Large intestine (tissue), 3 donors: ENCODE measurements around the gene ATP23. TPM values are rescaled to one million over a fixed set of nuclear protein-coding genes. Genes with fewer than 3 reads are reported as not detected.

Source experiments
- DNase-seq, 2 donors: peaks; one replicate each; pipeline versions ENCODE4 v3.0.0 to v3.0.0-alpha.2; 2013
- H3K27ac ChIP-seq: one replicate; pipeline ENCODE4 v1.5.1; 2013; ENCODE audit warnings: low read length
- H3K27me3 ChIP-seq: 2 replicates; pipeline ENCODE4 v1.6.1; 2013; ENCODE audit warnings: low read length; ENCODE audit not compliant: control insufficient read depth, insufficient read depth
- H3K36me3 ChIP-seq: 2 replicates; pipeline ENCODE4 v1.6.1; 2013; ENCODE audit warnings: low read length; ENCODE audit not compliant: control insufficient read depth, insufficient read depth
- H3K4me1 ChIP-seq: one replicate; pipeline ENCODE4 v1.6.1; 2013; ENCODE audit warnings: low read length; ENCODE audit not compliant: control insufficient read depth, insufficient read depth
- H3K4me3 ChIP-seq: one replicate; pipeline ENCODE4 v1.5.1; 2013; ENCODE audit warnings: low read length
- H3K9me3 ChIP-seq: one replicate; pipeline ENCODE4 v1.6.1; 2013; ENCODE audit warnings: mild to moderate bottlenecking, low read depth, low read length, moderate library complexity; ENCODE audit not compliant: control insufficient read depth
- WGBS: methylation state at CpG from one replicate; pipeline ENCODE4 v1.1.5; 2013; ENCODE audit warnings: low lambda C conversion rate; ENCODE audit not compliant: insufficient coverage; 5-methylcytosine and 5-hydroxymethylcytosine counted together
- polyA plus RNA-seq: library from polyadenylated mRNA; unstranded; fragments of 120-200 nt; gene quantifications from one replicate; pipeline ENCODE4 v1.2.1, GENCODE V29; 2013

ATP23 gene
- polyA plus RNA-seq, 1 donor = 8.5 TPM

DNA sequence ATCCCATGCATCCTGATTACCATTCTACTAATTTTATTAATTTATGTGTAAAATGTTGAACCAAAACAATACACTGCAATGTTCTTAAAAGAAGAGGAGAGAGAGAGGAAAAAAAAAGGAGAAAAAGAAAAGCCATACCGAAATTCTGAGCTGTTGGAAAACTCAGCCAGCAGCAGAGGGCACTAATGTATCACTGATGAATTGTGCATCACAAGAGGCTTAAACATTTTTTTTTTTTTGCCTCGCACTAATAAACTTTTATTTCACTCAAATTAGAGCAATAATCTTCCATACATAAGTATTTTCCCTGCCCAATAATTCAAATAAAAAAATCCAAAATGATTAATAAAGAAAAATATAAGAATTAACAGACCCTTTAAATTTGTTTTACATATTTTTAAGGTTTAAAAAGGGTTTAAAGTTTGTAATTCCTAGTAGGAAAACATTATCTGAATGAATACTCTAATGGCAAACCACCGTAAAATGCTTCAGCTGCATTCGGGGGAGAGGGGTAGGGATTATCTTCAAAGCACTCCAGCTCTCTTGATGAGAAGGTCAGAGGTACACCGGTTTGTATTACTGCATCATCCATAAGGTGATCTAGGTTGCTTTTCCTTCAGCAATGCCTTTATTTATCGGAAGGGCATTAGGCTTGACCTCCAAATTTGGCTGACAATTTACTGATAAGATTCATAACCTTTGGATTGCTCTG lies 41.9 kb downstream of the ATP23 start:
- 0% methylated on average over 1 of the region's 6 CpGs for WGBS
- Histone ChIP-seq H3K4me1 (no peaks in the 10 kb centered on the region), H3K27ac (no peak overlapping the region), H3K36me3 (no peaks in the 10 kb centered on the region), H3K27me3 (no peaks in the 10 kb centered on the region), H3K9me3 (no peaks in the 10 kb centered on the region), H3K4me3 (no peak overlapping the region)
- DNase-seq = peak; percentile 13 to 17

DNA sequence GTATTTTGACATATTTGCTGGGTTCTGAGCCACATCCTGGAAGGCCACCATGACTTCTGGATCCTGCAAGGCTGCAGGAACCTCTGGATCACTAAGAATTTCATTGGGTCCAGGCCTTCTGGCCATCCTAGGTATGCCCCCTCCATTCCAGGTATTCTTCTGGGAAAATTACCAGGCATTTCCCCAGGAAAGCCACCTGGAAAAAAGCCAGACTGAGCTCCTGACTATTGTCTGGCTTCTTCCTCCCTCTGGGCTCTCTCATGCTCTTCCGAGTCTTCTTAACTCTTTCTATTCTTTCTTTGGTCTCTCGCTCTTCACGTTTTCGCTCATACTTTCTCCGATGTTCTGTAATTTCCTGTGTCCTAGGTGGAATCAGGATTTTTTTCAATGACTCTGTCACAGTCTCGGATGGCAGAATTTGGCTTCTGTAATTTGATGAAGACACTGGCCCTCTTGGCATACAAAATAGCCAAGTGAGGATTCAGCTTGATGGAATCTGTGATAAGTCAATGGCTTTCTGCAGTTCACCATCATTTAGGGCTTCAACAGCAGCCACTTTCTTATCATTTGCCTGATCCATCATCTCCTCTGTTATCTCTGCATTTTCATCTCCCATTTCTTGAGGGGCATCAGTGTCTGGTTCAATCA lies 42.6 kb downstream of the ATP23 start:
- no peaks in the 10 kb centered on the region for H3K4me1 ChIP-seq
- no peak for DNase-seq

DNA sequence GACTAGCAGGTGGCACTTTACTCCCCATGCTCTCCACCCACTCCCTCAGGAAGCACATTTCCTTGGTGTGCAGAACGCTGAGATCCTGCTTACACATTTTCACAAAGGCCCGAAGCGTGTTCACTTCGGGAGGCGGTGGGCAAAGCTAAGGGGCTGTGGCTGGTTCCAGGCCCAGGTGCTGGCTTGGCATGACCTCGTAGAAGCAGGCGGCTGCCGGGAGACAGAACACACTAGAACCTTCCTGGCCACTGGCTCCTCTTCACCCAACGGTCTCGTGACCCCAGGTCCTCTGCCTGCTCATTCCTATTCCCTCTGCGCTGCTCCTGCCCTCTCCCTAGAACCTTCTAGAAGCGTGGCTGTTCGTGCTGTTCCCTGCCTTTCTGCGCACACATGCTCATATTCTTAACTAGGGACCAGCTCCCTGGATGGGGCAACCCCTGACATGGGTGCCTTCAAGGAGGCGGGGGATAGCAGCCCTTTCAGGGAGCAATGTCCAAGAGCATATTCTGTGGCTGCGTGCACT lies 43.3 kb downstream of the ATP23 start:
- Histone ChIP-seq H3K4me3 (no peak overlapping the region), H3K27me3 (no peaks in the 10 kb centered on the region), H3K36me3 (no peaks in the 10 kb centered on the region), H3K27ac (no peak overlapping the region), H3K4me1 (no peaks in the 10 kb centered on the region), H3K9me3 (no peaks in the 10 kb centered on the region)
- no peak for DNase-seq
- WGBS = no CpG with 5 or more reads among the region's 16 CpGs

More for the DNA sequence above, 42.6 kb downstream of the ATP23 start:
- Histone ChIP-seq H3K4me3 (no peak overlapping the region), H3K9me3 (no peaks in the 10 kb centered on the region), H3K36me3 (no peaks in the 10 kb centered on the region), H3K27ac (no peak overlapping the region), H3K27me3 (no peaks in the 10 kb centered on the region)
- WGBS = 93% methylated on average over 5 of the region's 6 CpGs

DNA sequence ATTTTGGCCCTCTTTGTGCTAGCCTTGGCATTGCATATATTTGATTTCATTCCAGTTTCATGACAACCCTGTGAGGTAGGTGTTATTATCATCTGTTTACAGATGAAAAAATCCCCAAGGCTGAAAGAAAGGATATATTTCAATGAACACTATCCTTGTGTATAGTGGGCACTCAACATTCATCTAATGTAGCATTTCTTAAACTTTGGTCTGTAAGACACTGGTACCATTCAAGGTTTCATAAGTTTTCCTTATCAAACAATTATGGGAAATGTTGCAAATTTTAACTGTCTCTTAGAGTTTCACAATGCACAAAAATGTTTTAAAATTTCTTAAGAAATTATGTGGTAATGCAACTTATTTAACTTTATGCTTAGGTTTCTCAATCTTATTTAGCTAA lies 44.3 kb downstream of the ATP23 start:
- Histone ChIP-seq H3K27me3 (no peaks in the 10 kb centered on the region), H3K36me3 (no peaks in the 10 kb centered on the region), H3K9me3 (no peaks in the 10 kb centered on the region), H3K27ac (no peak overlapping the region), H3K4me3 (no peak overlapping the region), H3K4me1 (no peaks in the 10 kb centered on the region)
- DNase-seq = no peak

DNA sequence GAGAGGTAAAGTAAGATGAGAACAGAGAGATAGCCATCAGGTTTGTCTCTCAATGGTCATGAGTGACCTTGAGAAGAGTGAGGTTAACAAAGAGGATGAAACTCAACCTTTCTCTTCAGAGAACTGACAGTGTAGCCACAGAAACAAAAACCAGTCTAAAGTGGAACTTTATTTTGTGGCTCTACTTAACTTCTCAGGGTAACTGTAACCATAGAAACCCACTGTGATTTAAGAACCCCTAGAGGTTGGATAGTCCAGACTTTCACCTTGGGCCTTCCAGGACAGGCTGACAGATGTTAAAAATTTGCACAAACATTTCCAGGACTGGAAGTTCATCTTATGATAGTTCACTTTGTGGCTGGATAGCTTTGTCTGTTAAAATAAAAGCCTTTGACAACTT lies 48.5 kb downstream of the ATP23 start:
- no peaks in the 10 kb centered on the region for H3K4me1 ChIP-seq
- no peak for DNase-seq
- H3K9me3 ChIP-seq = no peaks in the 10 kb centered on the region
- no peaks in the 10 kb centered on the region for H3K36me3 ChIP-seq
- H3K27me3 ChIP-seq = no peaks in the 10 kb centered on the region
- no peak overlapping the region for H3K27ac ChIP-seq
- H3K4me3 ChIP-seq = no peak overlapping the region

DNA sequence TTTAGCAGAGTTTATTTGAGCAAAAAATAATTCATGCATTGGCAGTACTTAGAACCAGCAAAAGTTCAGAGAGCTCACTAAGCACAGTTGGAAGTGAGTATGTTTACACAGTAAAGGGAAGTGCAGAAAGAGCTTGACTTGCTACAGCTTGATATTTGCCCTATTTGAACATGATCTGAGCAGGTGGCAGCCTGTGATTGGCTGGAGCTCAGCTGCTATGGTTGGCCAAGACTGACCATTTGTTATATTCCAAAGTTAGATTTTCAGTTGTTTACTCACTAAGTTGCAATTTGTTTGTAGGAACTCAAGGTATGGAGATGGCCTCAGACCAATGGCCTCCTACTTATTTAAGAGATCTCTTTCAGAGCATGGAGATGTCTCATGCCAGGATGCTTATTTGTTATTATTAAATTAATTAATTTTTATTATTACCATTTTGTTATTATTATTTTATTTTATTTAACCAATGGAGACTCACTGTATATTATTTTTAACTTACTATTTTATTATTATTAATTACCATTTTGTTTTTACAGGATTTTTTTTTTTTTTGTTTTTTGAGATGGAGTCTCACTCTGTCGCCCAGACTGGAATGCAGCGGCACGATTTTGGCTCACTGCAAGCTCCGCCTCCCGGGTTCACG lies 49.0 kb downstream of the ATP23 start:
- Histone ChIP-seq H3K27me3 (no peaks in the 10 kb centered on the region), H3K9me3 (no peaks in the 10 kb centered on the region), H3K36me3 (no peaks in the 10 kb centered on the region), H3K4me1 (no peaks in the 10 kb centered on the region), H3K27ac (no peak overlapping the region), H3K4me3 (no peak overlapping the region)
- WGBS = no CpG with 5 or more reads among the region's 6 CpGs
- DNase-seq = no peak

DNA sequence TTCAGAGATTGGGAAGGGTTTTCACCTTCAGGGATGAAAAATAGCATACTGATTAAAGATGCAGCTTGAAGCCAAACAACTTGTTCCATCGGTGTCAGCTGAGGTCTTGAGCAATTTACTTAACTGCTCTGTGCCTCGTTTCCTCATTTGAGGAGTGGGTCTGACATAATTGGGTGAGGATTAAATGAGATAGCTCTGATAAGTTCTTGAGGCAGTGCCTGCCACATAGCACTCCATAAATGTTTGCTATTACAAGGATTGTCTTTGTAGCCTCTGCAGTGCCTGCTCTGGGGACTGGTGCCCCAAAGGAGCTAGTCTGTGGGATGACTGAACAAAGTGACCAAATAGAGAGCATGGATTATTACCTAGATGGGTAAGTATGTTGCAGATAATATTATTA lies 50.6 kb downstream of the ATP23 start:
- Histone ChIP-seq H3K27ac (no peak overlapping the region), H3K36me3 (no peaks in the 10 kb centered on the region), H3K4me3 (no peak overlapping the region), H3K9me3 (peaks cover 6% of the 10 kb centered on the region), H3K27me3 (no peaks in the 10 kb centered on the region), H3K4me1 (no peaks in the 10 kb centered on the region)
- no peak for DNase-seq
- WGBS = no CpG with 5 or more reads among the region's 2 CpGs

DNA sequence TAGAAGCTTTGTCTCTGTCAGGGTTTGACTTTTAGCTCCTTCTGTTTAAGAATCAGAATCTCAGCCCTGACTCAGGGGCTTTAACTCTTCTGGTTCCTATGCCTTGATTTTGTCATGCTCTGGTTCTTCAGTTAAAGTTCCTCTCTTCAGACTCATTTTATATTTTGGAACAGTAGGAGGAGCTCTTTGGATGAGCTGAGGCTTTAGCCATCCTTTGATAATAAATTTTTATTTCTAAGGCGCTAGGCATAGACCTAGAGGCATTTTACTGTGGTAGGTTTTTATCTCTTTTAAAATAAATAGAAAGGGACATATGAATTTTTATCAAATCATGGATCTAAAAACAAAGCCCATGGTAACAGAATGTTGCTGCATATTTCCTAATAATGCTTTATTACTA lies 51.7 kb downstream of the ATP23 start:
- DNase-seq = no peak
- peaks cover 9% of the 10 kb centered on the region for H3K9me3 ChIP-seq
- H3K4me3 ChIP-seq = no peak overlapping the region
- H3K27me3 ChIP-seq = no peaks in the 10 kb centered on the region
- no peaks in the 10 kb centered on the region for H3K4me1 ChIP-seq
- WGBS = 86% methylated on average over 1 of the region's 1 CpG
- H3K27ac ChIP-seq = no peak overlapping the region
- H3K36me3 ChIP-seq = no peaks in the 10 kb centered on the region

DNA sequence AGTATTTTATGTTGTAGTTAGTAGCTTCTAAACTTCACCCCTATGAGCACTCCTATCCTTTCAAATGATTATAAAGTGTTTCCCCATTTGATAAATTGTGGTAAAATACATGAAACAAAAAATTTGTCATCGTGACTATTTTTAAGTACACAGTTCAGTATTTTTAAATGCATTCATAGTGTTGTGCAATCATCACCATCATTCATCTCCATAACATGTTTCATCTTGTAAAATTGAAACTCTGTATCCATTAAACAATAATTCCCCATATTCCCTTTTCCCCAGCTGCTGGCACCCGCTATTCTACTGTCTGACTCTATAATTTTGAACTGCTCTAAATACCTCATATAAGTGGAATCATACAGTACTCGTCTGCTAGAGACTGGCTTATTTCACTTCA lies 52.5 kb downstream of the ATP23 start:
- Histone ChIP-seq H3K9me3 (peaks cover 9% of the 10 kb centered on the region), H3K36me3 (no peaks in the 10 kb centered on the region), H3K4me1 (no peaks in the 10 kb centered on the region), H3K4me3 (no peak overlapping the region), H3K27me3 (no peaks in the 10 kb centered on the region), H3K27ac (no peak overlapping the region)
- DNase-seq = no peak
- WGBS = 100% methylated on average over 2 of the region's 3 CpGs

DNA sequence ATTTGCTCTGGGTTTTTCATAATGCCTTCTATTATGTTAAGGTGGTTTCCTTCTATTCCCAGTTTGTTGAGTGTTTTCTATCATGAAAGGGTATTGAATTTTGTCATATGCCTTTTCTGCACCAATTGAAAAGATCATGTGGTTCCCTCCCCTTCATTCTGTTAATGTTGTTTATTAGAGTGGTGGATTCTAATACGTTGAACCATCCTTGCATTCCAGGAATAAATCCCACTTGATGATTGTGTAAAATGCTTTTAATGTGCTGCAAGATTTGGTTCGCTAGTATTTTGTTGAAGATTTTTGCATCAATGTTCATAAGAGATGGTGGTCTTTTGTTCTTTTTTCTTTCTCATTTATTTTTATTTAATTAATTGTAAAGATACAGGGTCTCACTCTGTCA lies 55.2 kb downstream of the ATP23 start:
- Histone ChIP-seq H3K4me1 (no peaks in the 10 kb centered on the region), H3K36me3 (no peaks in the 10 kb centered on the region), H3K27ac (no peak overlapping the region), H3K27me3 (no peaks in the 10 kb centered on the region), H3K4me3 (no peak overlapping the region), H3K9me3 (peaks cover 9% of the 10 kb centered on the region)
- DNase-seq = no peak
- 92% methylated on average over 2 of the region's 2 CpGs for WGBS
